HCT116 (cell line): ENCODE results near the gene PAPOLG.
"Not testable (repeated sequence)": the region's sequence is repeated elsewhere in the genome, so short reads cannot be mapped to it uniquely, and the experiment has no call there.

ENCODE experiments used
- CTCF ChIP-seq, 3 experiments: fragments of 200-600 bp in 1 of 3; sonication (generic) in 1 of 3; IDR thresholded peaks in 2 of 3; conservative IDR thresholded peaks in 1 of 3; 2 replicates each; pipeline ENCODE4 v1.5.1; 2012 to 2017; ENCODE audit warnings: low read depth in 2 of 3, low read length in 2 of 3, antibody characterized with exemption in 1 of 3, borderline replicate concordance in 1 of 3, control low read depth in 1 of 3, mild to moderate bottlenecking in 1 of 3, mixed read lengths in 1 of 3, mixed run types in 1 of 3, moderate library complexity in 1 of 3; ENCODE audit not compliant: insufficient read depth in 1 of 3
- EZH2 ChIP-seq: fragments of 200-600 bp; sonication (generic); IDR thresholded peaks from 2 replicates; pipeline ENCODE4 v1.6.1; 2017; ENCODE audit warnings: antibody characterized with exemption, mixed run types
- EZH2phosphoT487 ChIP-seq: fragments of 200-600 bp; IDR thresholded peaks from 2 replicates; pipeline ENCODE4 v1.6.1; 2018; ENCODE audit warnings: antibody characterized with exemption, borderline replicate concordance
- MAX ChIP-seq: IDR thresholded peaks from 2 replicates; pipeline ENCODE4 v1.6.1; 2012
- POLR2A ChIP-seq: IDR thresholded peaks from 2 replicates; pipeline ENCODE4 v1.7.0; 2011; ENCODE audit warnings: borderline replicate concordance; ENCODE audit not compliant: insufficient read depth, insufficient read length; ENCODE audit errors: extremely low read depth
- POLR2AphosphoS5 ChIP-seq: IDR thresholded peaks from 2 replicates; pipeline ENCODE4 v1.6.1; 2011; ENCODE audit warnings: mild to moderate bottlenecking, low read depth, low read length, moderate library complexity
- RAD21 ChIP-seq: IDR thresholded peaks from 2 replicates; pipeline ENCODE4 v1.6.1; 2012; ENCODE audit warnings: low read depth, mild to moderate bottlenecking
- REST ChIP-seq: IDR thresholded peaks from 2 replicates; pipeline ENCODE4 v1.6.1; 2012; ENCODE audit warnings: low read depth
- SP1 ChIP-seq: IDR thresholded peaks from 2 replicates; pipeline ENCODE4 v1.6.1; 2012; ENCODE audit warnings: low read depth
- ZBTB33 ChIP-seq: IDR thresholded peaks from 2 replicates; pipeline ENCODE4 v1.6.1; 2011; ENCODE audit warnings: mild to moderate bottlenecking, low read length, moderate library complexity; ENCODE audit not compliant: insufficient replicate concordance; ENCODE audit errors: extremely low read depth
- ZFX ChIP-seq: fragments of 450-650 bp; IDR thresholded peaks from 2 replicates; pipeline ENCODE4 v1.6.1; 2017
- ZNF274 ChIP-seq: fragments of 200-500 bp; sonication (Bioruptor generic); IDR thresholded peaks from 2 replicates; pipeline ENCODE4 v1.6.1; 2014; ENCODE audit warnings: mild to moderate bottlenecking, low read depth, low read length, inconsistent platforms

GRCh38 chr2:60817191-60817590 lies 61.1 kb downstream of the PAPOLG start:
- TF ChIP-seq CTCF (IDR thresholded peaks at IDR 0.05 in 2 of 3, conservative IDR thresholded peaks at IDR 0.05 in 1 of 3; ENCODE audit: borderline replicate concordance in 1 of 3, insufficient read depth in 1 of 3, low read depth in 2 of 3, low read length in 2 of 3); POLR2AphosphoS5; REST; POLR2A; MAX; EZH2; ZNF274; EZH2phosphoT487; ZFX; SP1; ZBTB33; RAD21: not testable (repeated sequence)
